ENCODE measurements around the gene GRK5. TPM values are rescaled to one million over a fixed set of nuclear protein-coding genes. Genes with fewer than 3 reads are reported as not detected.

The GRK5 gene
- total RNA-seq, 1 donor = 10.6 TPM

DNA sequence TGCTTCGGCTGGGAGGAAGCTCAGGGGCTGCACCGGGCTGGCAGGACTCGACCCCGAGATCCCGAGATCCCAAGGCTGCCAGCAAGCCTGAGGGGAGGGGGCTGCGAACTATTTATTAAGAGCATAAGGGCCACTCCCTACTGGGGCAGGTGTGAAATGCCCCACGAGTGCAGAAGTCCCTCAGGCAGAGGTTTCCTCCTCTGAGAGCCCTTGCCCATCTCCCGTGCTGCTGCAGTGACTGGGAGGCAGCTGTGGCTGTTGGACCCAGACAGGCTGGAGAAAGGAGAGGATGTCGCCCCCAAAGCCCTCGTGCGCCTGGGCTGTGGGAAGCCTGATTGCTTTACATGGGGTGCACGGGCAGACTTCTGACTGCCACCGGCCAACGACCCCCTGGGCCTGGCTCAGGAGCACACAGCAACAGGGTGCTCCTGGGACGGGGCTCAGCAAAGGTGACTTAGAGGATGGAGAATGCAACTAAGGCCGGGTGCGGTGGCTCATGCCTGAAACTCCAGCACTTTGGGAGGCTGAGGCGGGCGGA is 295.3 kb downstream of the GRK5 start:
- Histone ChIP-seq H3K4me1 (ENCODE audit: insufficient read depth, low read length) (peaks cover 51% of the 10 kb centered on the region), H3K4me3 (ENCODE audit: low read length) (no peak overlapping the region)

GRCh38 chr10:119503821-119504220 is 296.4 kb downstream of the GRK5 start:
- Histone ChIP-seq H3K9me3 (ENCODE audit: low read depth, low read length) (no peaks in the 10 kb centered on the region), H3K4me3 (ENCODE audit: low read length) (no peak overlapping the region), H3K27me3 (ENCODE audit: insufficient read depth, low read length) (no peaks in the 10 kb centered on the region), H3K4me1 (ENCODE audit: insufficient read depth, low read length) (peaks cover 51% of the 10 kb centered on the region)

More for the DNA sequence above, 295.3 kb downstream of the GRK5 start:
- Histone ChIP-seq H3K9me3 (ENCODE audit: low read depth, low read length) (no peaks in the 10 kb centered on the region), H3K27me3 (ENCODE audit: insufficient read depth, low read length) (no peaks in the 10 kb centered on the region)

DNA sequence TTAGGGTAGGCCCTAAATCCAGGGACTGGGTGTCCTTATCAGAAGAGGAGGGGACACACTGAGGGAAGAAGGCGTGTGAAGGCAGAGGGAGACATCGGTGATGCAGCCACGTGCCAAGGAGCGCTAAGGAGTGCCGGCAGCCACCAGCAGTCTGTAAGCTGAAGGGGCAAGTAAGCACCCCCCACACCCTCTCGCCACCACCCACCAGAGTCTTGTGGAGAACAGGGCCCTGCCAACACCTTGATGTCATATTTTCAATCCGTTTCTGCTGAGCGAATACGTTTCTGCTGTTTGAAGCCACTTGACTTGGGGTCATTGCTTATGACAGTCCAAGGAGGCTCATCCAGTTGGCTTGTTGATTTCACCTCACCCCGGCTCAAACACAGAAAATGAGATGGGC is 297.3 kb downstream of the GRK5 start:
- no peaks in the 10 kb centered on the region for H3K27me3 ChIP-seq (ENCODE audit: insufficient read depth, low read length)
- peaks cover 46% of the 10 kb centered on the region for H3K4me1 ChIP-seq (ENCODE audit: insufficient read depth, low read length)
- H3K4me3 ChIP-seq (ENCODE audit: low read length) = no peak overlapping the region
- no peaks in the 10 kb centered on the region for H3K9me3 ChIP-seq (ENCODE audit: low read depth, low read length)

DNA sequence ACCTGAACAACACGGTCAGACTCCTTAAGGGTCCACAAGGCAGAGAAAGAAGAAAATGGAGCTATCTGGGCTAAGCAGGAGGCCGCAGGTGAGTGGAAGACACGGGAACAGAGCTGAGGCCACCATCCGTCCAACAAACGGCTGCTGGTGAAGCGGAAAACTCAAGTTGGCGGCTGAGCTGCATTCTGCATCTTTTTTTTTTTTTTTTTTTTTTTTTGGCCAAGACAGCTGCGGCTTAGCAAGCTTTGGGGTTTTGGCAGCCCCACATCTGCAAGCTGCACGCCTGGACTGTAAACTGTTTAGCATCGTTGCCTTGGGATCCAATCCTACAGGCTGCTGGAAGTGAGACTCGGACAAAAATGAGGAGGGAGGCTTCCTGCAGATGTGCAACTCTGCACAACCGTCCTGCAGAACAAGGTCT is 297.8 kb downstream of the GRK5 start:
- Histone ChIP-seq H3K4me1 (ENCODE audit: insufficient read depth, low read length) (peaks cover 46% of the 10 kb centered on the region), H3K9me3 (ENCODE audit: low read depth, low read length) (no peaks in the 10 kb centered on the region), H3K4me3 (ENCODE audit: low read length) (no peak overlapping the region), H3K27me3 (ENCODE audit: insufficient read depth, low read length) (no peaks in the 10 kb centered on the region)

Other genes starting within 250 kb of the GRK5 start
- gene NANOS1, start 177.9 kb upstream of the GRK5 start, total RNA-seq = under 0.01 TPM
- gene EIF3A, start 126.8 kb upstream of the GRK5 start, total RNA-seq = 131 TPM
- 40.8 TPM for gene DENND10, start 103.5 kb upstream of the GRK5 start, total RNA-seq
- gene SFXN4, start 41.9 kb upstream of the GRK5 start, total RNA-seq = 7.5 TPM
- gene PRDX3, start 28.8 kb upstream of the GRK5 start, total RNA-seq = 28.8 TPM